AML-193 (cell line): ENCODE data around the gene TFDP3.

Experiments
- DNase-seq, 2 experiments: peaks; one replicate each; lab custom pipeline; 2025; lab: John Stamatoyannopoulos, UW

TFDP3 gene, protein sequence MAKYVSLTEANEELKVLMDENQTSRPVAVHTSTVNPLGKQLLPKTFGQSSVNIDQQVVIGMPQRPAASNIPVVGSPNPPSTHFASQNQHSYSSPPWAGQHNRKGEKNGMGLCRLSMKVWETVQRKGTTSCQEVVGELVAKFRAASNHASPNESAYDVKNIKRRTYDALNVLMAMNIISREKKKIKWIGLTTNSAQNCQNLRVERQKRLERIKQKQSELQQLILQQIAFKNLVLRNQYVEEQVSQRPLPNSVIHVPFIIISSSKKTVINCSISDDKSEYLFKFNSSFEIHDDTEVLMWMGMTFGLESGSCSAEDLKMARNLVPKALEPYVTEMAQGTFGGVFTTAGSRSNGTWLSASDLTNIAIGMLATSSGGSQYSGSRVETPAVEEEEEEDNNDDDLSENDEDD

DNA sequence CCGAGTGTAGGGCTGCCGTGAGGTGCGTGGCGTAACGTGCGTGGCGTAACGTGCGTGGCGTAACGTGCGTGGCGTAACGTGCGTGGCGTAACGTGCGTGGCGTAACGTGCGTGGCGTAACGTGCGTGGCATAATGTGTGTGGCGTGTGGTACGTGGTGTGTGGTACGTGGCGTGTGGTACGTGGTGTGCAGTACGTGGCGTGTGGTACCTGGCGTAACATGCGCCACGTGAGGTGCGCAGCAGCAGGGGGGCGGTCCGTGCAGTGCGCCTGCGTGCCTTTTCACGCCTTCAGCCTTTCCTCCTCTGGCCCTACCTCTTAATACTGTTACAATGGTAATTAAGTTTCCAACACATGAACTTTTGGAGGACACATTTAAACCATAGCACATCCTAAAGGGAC lies at the start of gene TFDP3:
Gene TFDP3 (minus strand): TSS at position 26 of the 400 bp plus-strand sequence. CDS start 95 bp downstream, outside the sequence.
- no peak for DNase-seq

DNA sequence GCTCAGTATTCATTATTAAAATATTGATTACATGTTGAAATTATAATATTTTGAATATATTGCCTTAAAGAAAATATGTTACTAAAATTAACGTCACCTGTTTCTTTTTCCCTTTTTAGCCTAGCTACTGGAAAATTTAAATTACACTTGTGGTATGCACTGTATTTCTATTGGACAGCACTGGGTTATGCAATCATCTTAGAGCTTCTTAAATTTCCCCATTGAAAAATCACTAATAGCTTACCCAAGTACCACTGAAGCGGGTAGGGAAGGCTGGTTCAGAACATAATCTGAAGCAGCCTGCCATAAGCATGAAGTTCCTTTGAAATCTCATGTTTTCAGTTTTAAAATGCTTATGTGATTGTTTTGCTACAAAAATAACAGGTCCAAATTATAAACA lies 49.5 kb upstream of the TFDP3 start:
- no peak for DNase-seq

DNA sequence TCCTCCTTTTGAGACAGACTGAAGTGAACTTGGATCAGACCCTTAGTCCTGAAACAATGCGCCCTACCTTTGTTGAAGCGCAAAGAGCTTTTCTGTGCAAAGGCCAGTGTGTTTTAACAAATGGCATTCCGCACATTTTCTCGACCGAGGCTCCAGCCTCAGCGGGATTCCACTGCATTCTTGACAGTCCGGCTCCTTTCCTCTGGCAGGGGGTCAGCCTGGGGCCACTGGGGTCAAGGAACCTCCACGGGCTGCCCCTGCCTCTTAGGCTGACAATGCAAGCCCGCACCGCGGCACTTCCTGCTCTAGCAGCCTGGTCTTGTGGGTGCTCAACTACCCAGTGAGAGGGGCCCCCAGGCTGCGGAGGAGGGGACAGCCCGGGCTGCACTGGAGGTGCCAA lies 47.2 kb upstream of the TFDP3 start:
- DNase-seq: no peak

DNA sequence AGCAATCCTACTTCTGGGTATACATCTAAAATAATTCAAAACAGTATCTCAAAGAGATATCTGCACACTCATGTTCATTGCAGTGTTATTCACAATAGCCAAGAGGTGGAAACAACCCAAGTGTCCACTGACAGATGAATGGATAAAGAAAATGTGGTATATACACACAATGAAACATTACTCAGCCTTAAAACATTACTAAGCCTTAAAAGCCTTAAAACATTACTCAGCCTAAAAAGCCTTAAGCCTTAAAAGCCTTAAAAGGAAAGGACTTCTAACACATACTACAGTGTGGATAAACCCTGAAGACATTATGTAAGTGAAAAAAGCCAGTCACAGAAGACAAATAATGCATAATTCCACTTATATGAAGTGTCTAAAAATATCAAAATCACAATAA lies 40.3 kb upstream of the TFDP3 start:
- DNase-seq: no peak

DNA sequence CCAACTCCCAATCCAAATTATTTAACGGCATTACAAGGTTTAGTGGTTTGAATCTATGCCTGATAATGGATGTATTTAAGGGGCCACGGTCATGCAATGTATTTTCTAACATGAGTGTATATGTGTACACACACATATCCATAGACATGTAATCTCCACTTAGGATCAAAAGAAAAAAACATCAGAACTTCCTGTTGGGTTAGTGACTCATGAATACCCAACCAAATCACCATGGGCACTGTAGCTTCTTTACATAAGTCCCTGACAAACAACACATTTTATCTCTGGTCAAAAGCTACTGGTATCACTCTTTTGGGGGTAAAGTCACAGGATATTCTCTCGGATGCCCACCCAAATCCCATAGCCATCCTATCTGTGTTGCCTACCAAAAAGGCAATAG lies 36.5 kb upstream of the TFDP3 start:
- no peak for DNase-seq

DNA sequence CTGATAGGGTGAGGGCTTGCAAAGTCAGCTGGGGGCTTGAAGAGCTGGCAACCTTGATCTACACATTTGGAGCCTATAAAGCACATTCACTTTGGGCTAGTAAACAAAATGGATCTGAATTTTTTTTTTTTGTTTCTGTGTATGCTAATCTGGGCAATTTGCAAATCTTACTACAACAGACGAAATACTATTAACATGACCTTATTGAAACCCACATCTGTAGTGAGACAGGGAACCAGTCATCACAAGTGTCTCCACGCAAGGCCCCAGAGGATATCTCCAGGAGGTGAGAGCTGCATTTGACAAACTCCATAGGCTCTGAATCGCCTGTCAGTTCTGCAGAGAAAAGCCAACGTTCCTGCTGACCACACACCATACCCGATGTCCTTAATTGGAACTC lies 33.0 kb upstream of the TFDP3 start:
- DNase-seq: no peak

DNA sequence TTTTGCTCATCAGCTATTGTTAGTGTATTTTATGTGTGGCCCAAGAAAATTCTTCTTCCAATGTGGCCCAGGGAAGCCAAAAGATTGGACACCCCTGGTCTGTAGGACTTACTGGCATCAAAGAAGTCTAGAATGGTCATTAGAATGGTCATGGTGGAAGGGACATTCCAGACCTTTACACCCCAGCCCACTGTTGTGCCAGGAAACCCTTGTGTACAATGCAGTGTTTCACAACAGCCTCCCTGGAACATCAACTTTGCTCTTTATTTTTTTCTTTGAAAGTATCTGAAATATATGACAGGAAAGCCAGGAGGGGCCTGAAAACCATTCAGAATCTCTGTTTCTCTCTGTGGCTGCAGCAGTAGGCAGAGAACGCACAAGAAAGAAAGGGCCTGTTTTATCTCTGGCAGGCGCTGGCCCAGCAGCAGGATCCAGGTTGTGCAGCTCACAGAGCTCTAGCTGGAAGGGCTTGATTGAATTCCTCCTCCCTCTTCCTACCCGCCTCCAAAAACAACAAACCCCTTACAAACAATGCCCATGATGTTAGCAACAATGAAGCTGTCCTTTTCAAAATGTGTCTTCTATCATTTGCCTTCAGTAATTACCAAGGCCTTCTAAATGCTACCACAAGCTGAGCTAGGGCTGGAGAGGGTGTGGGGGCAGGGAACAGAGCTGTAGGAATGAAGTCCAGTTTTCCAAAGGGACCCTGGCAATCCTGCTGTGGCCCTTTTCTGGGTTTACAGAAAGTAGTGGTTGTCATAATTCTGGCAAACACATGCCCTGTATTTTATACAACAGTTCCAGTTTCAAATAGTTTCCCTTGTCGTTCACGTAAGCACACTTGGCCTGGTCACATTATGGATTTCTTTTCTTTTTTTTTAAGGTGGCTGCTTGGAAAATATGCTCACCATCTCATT lies 32.3 kb upstream of the TFDP3 start:
- DNase-seq: no peak

DNA sequence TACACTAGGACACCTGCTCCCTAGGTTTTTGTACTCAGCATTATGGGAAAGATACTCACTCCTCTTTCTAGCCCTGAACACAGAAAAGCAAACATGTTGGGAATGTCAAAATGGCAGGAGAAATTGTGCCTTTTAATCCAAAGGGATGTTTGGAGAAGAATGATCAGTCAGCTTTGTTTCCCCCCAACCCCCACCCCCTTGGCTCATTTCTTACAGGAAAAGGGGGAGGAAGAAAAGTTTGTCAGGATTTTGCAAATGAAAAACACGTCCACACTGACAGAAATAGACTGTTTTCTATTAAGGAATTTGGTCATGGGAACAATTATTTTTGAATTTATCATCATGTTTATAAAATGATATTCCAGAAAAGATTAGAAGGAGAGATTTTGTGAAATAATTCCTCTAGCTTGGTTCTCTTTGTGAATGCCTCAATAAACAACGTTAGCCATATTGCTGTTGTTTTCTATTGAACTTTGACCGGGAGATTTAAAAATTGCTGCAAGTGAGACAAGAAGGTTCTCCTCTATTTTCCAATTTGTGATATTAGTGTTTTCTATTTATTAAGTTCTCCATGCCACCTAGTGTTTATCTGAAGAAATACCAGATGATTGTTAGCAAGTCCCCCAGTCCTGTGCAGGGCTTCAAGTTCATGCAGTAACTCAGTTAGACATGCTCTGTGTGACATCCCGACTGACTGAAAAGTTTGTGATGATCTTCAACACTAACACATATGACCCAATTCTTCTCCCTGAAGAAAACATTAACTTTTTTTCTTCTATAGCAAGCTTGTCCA lies 31.3 kb upstream of the TFDP3 start:
- peak in 1 of 2 experiments; percentile 0 for DNase-seq

DNA sequence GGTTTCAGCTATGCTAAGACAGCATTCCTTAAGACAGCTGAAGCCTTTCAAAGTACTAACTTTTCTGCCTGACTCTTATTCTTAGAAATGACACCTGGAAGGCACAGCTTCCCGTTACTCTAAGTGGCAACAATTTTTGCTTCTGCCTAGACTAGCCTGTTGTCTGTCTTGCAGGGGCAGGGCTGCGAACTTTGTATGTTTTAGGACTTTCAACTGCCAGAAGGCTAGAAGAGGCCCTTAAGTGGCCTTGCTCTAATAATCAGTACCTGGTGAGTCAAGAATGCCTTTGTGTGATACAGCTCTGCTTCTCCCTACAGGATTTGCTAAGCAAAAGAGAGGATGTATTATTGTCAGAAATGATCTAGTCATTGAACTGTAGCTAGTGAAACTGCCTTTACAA lies 30.0 kb upstream of the TFDP3 start:
- no peak for DNase-seq

DNA sequence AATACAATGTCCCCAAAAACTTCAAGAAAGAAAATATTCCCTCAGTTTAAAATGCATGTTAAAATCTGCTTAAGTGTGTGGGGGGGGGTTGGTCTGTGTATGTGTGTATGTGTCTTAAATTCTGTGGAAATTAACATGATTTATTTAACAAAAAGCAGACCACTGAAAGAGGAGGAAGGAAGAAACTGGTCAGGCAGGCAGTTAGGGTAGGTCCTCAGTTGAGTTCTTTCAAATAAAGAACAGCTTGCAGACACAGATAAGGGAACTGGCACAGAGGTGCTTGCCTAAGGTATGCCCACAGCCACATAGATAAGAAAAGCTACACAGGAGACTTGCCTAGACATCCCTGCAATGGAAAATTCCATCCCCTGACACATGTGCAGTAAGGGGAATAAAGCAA lies 28.8 kb upstream of the TFDP3 start:
- DNase-seq: no peak

DNA sequence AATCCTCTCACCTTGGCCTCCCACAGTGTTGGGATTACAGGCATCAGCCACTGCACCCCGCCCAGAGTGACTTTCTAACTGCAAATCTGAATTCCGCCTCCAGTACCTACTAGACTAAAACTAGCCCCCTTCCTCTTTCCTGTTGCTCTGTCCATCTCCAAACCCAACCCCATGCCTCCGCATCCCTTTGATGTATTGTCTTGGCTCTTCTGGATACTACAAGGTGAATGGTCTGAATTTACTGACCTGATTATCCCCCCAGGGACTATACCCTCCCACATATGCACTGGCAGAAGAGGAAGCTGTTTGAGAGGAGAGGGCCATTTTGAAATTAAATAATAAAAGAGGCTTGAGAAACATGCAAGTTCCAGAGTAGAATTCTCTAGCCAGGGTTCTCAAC lies 17.7 kb upstream of the TFDP3 start:
- no peak for DNase-seq

DNA sequence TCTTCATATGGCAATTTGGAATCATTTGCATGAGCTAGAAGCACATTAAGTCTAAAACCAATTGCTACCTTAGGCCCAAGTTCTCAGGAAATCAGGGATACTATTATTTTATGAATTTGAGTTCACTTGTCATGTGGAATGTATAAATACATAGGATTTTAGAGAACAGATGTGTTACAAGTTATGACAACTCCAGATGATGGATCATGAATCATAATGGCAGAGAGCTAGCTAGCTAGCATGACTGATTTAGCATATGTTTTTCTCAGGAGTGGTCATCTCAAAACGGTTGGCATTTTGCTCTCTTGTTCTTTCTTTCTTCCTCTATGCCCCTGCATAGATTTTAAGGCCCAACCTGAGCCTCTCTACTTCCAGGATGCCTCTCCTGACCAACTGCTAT lies 14.2 kb upstream of the TFDP3 start:
- DNase-seq: no peak

DNA sequence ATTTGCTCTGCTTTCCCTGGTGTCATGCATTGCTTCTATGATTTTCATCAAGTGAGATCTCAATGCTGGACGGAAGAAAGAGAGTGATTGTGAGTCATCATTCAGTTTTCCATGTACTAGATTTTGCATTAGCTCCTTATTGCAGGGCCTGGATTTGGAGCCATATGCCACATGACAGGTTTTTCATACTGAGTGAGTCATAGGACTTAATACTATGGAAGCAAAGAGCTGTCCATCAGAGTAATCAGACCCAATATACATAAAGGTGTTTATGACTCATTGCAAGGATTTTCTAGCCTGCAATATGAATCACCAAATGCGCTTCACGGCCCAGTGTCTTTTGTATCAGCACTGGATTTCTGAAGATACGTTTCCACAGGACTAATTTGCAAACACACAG lies 11.2 kb upstream of the TFDP3 start:
- no peak for DNase-seq

DNA sequence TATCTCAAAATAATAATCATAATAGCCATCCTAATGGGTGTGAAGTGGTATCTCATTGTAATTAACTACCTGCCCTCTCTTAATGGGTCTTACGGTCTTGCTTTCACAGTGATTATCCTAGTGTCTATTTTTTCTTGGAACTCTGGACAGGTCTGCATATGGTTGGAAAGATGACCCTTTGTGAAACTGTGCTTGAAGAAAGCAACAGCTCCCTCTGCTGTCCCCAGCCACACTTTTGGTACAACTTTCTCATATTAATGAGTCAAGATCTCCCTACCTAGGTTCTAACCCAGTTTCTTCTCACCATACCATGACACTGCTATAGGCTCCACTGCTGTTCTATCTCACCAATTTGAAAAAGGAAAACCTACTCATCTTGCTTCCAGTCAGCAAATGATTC lies 2.4 kb downstream of the TFDP3 start:
- DNase-seq: peak in 1 of 2 experiments; percentile 0

DNA sequence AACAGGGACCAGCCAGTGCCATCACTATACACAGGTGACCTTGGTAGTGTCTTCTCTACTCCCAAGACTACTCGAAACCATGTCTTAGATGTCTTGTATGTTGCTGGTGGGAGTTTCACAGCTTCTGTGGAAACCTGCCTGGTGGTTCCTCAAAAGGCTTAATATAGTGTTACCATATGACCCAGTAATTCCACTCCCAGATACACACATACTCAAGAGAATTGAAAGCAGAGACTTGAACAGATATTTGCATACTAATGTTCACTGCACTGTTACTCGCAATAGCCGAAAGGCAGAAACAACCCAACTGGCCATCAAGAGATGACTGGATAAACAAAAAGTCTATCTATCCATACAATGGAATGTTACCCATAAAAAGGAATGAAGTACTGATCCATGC lies 3.1 kb downstream of the TFDP3 start:
- no peak for DNase-seq

DNA sequence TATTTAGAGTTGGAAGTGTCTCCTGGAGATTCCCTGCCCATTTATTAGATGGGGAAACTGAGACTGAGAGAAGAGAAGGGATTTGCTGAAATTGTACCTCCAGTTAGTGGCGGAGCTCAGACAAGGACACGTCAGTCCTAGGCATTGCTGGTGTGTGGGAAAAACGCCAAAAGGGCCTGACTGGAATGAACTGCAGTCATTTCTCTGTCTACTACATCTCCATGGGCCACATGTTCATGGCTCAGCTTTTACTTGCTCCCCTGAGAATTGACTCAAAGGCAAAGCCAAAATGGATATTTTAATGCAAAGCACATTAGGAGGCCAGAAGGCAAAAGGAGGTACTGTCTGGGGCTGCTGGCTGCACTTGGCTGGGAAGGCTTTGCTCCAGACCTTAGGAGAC lies 3.9 kb downstream of the TFDP3 start:
- DNase-seq: no peak

DNA sequence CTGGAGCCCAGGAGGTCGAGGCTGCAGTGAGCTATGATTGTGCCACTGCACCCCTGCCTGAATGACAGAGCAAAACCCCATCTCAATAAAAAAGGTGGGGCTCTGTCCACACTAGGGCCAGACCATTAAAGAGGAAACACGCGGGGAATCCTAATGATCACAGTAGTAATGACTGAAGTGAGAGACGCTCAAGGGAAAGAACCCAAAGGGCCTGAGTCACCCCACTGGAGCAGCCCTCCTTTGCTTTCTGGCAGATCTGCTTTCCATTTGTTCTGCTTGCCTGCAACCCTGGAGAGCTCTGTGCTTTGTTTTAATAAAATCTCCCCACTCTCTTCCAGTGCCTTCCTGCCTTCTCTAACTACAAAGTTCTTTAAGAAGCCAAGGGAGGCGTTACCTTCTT lies 5.0 kb downstream of the TFDP3 start:
- no peak for DNase-seq

DNA sequence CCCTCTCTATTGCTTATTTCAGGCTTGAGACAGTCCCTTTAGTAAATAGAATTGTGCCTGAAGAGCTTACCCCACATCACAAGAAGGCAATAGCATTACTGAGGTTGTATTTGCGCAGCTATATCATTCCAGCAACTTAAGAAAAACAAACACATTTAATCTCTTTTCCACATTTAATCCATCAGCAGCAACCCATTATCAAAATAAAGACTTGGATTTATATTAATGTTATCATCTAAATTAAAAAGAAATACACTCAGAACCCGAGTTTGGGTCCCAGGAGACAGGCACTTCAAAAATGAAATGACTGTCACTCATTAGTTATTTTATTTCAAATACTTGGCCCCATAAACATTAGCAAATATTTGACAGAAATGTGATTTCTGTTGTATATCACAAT lies 10.4 kb downstream of the TFDP3 start:
- DNase-seq: no peak

DNA sequence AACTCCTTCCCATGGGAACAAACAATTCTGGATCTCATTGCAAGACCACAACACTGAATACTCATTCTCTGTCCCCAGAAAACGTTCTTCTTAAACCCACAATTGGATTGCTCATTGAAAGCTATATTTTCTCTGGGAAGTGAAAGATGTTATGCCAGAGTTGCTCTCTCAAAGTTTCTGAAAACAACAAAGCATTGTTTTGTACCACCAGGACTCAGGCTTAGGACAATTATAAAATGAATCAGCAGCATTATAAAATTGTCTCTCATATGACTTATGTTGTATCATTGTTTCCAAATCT lies 26.5 kb downstream of the TFDP3 start:
- no peak for DNase-seq

DNA sequence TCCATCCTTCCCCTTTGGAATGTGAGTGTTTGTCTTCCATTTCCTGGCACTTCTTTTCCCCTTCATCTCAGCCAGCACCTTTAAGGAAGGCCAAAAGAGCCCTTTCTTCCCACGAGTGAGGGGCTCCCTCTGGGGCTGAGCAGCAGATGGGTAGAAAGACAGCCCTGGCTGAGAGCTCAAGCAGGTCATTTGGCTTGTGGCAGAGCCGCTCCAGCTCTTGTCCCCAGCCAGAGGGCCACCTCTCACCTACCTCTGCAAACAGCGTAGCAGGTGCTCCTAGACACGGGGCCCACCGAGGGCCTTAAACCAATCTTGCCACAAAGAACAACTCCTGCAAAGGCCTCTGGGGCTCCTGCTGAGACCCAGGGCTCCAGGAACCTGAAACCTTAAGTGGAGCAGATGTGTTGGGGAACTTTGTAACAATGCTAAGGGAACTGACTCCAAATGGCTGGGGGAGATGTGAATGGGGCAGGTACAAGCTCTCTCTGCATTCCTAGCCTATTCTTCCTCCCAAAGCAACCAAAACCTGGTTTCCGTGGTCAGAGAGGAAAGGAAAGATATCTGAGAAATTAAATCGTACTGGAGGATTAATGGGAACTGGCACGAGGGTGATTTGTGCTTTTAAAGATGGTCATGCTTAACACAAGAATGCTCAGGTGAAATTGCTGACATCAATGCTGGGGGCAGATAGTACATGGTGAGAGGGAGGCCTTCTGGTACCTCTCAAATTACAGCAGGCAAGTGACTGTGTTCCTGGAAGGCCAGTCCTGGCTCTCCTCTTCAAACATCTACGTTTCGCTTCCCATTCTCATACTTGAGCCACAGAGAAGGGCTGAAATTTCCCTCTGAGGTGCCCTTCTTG lies 27.0 kb downstream of the TFDP3 start:
- DNase-seq: no peak

DNA sequence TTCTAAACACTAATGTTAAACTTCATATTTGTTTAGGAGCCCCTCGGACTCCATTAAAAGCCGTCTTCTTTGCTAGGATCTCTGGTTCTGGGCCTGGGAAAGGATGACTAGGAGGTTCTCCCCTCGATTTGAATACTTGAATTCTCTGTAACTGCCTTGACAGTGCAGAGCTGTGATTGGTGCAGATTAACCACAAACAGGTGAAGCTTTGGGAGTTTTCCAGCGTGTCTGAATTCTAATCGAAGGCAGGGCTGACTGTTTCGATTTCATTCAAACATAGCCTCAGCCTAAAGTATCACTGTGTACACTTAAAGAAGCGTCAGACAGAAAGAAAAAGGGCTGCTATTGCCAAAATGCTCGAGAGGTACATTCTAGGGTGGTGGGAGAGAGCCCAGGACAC lies 29.0 kb downstream of the TFDP3 start:
- DNase-seq: no peak

DNA sequence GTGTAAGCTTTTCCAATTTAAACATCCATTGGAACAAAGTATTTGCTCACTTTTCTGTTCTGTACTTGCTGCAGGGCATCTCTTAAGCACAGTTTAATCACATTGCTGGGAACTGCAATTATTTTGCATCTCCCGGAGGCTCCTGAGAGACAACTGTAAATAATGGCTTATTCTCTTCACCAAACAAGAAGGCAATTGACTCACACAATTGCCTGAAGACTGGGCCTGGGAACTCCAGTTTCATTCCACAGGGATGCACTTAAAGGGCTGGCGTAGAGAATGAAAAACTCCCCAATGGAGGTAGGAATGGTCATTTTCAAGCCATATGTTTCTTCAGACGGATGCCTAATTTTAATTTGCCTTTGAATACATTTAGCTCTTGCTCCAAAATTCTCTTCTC lies 29.5 kb downstream of the TFDP3 start:
- DNase-seq: no peak
